ENCODE results near the gene MISP3. TPM values are rescaled to one million over a fixed set of nuclear protein-coding genes. Genes with fewer than 3 reads are reported as not detected.
A peak's percentile ranks its signal among the peaks of the same experiment; 100 is the strongest.

The MISP3 gene
- total RNA-seq, 2 experiments from 2014 or later: 0.67 to 0.69 TPM

DNA sequence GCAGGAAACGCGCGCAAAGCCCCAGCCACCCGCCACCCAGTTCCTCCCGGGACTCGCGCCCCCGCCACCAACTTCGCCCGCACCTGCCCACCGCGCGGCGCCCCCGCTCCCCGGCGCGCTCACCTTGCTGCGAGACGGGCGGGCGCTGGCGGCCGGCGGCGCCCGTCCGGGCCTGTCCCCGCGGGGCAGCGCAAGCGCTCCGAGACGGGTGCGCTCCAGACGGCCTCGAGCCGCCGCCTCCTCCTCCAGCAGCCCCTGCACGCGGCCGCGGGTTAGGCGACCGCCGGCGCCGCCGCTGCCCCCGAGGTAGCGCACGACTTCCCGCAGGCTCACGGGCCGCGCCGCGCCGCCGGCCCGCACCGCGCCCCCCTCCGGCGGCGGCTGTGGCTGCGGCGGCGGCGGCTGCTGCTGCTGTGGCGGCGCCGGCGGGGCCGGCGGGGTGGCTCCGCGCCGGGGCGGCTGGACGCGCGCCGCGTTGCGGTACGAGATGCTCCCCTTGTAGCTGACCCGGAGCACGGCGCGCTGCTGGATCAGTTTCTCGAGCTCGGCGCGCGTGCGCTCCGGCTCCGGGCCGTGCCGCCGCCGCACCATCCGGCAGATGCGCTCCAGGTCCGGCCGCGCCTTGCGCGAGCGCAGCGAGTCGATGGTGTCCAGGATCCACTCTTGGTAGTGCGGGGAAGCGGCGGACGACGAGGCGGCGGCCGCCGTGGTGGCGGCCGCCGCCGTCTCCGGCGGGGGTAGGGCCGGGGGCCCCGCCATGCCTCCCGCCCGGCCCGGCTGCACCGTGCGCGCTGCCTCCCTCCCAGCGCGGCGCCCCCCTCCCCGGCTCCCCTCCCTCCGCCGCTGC is 17.3 kb downstream of the MISP3 start:
- ChIA-PET POLR2A (interaction anchor here (1.0 kb wide), 1 partner anchor 47 kb away, joined by 3 read pairs; no protein-coding TSS in a partner anchor), CTCF (interaction anchor here (1.0 kb wide), 1 partner anchor 228 kb away, joined by 3 read pairs; no protein-coding TSS in a partner anchor)
- DNase-seq: peak; percentile 41
- Mint-ChIP-seq H3K4me1 (peaks cover 30% of the 10 kb centered on the region), H3K9me3 (peaks cover 9% of the 10 kb centered on the region), H3K27ac (peak overlapping the region; percentile 76), H3K36me3 (ENCODE audit: low read depth) (peaks cover 30% of the 10 kb centered on the region), H3K27me3 (no peaks in the 10 kb centered on the region), H3K4me3 (peak overlapping the region; percentile 80)

DNA sequence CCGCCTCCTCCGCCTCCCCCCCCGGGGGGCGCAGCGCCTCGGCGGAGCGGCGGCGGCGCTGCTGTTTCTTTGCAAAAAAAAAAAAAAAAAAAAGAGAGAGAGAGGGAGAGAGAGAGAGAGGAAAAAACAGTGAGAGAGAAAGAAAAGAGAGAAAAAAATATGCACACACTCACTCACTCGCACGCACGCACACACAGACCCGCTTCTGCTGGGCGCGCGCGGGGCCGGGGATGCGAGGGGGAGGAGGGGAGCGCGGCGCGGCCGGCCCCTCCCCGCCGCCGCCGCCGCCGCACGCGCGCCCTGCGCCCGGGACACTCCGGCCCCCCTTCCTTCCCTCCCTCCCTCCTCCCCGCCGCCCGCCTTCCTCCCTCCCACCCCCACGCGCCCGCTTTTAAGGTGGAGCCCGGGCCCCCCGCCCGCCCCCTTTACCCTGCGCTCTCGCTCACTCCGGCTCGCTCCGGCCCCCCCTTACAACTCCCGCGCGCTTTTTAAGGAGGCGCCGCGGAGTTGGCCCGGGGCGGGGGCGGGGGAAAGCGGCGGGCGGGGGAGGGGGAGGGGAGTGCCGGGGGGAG is 18.0 kb downstream of the MISP3 start, which contains the start of gene SAMD1:
SAMD1 (minus strand) TSS at position 243 of the 572 bp plus-strand sequence.
- Mint-ChIP-seq H3K27ac (peak within 1 kb of the TSS; percentile 98), H3K36me3 (ENCODE audit: low read depth) (peaks cover 30% of the 10 kb centered on the region), H3K9me3 (peaks cover 9% of the 10 kb centered on the region), H3K27me3 (no peaks in the 10 kb centered on the region), H3K4me1 (peaks cover 30% of the 10 kb centered on the region), H3K4me3 (peak within 1 kb of the TSS; percentile 95)
- ChIA-PET POLR2A (interaction anchor here (1.0 kb wide), 1 partner anchor 46 kb away, joined by 3 read pairs; no protein-coding TSS in a partner anchor), CTCF (interaction anchor here (1.0 to 1.7 kb wide), 3 partner anchors 25 to 228 kb away, joined by 3 to 4 read pairs (median 3); partner anchors contain the start of gene ASF1B)
- peak; percentile 88 for DNase-seq

DNA sequence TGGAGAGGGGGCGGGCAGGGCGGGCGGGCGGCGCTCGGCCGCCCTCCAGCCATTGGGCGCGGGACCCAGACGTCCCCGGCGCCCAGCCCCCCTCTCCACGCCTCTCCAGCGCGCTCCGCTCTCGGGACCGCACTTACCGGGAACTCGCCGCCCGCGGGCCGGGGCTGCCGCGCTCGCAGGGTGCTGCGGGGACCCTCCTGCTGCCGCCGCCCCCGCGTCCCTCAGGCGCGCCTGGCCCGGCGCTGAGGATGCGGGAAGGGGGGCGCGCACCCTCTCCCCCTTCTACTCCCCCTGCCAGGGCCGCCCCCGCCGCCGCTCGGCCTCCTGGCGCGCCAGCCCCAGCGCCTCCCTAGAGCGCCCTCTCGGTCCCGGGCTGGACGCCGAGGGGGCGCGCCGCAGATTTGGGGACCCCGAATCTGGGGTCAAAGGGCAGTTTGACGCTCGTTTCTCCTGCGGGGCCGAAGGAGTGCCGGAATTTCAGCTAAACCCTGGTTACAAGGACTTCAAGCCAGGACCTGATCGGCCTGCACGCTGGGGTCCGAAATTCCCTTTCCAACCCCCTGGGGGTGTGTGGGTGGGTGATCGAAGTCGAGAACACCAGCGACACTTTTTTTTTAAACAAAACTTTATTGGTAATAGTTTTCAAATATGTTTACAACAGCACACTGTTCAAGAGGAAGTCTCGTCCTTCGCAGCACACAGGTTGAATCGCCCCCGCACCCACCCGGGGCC is 18.7 kb downstream of the MISP3 start:
- peak; percentile 51 for DNase-seq
- Mint-ChIP-seq H3K27ac (peak overlapping the region; percentile 98), H3K27me3 (no peaks in the 10 kb centered on the region), H3K36me3 (ENCODE audit: low read depth) (peaks cover 30% of the 10 kb centered on the region), H3K9me3 (peaks cover 9% of the 10 kb centered on the region), H3K4me1 (peaks cover 30% of the 10 kb centered on the region), H3K4me3 (peak overlapping the region; percentile 95)
- CTCF ChIA-PET: interaction anchor here (0.8 to 1.7 kb wide), 4 partner anchors 21 to 211 kb away, joined by 3 to 4 read pairs (median 3); partner anchors contain the start of gene ASF1B
- POLR2A ChIA-PET: interaction anchor here (0.5 kb wide), 1 partner anchor 1359 kb away, joined by 5 read pairs; no protein-coding TSS in a partner anchor

DNA sequence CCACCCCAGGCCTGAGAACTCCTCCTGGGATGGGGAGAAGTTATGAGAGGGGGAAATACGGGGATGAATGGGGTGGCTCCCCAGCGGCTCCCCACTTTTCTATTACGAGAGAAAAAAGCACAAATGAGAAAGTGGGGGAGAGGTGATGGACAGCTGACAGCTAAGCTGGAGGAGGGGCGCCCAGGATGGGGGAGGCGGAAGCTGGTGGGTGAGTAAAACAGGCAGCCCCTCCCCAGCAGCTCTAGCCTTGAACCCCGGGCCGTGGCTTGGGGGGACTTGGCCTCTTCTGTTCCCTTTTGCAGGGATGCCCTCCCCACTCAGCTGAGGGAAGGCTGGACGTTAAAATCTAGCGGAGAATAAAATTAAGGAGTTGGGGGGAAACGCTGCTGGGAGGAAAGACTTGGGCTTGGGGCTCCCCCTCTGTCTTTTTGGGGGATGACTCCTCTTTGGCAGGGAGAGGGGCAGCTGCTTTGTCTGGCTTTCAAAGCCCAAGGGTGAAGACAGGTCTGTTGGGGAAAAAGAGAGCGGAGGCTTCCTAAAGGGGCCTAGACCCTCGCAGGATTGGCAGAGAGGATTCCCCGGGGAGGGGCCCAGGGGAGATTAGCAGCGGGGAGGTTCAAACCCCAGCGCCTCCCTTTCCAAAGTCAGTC is 19.4 kb downstream of the MISP3 start:
- POLR2A ChIA-PET: interaction anchor here (0.5 kb wide), 1 partner anchor 1360 kb away, joined by 5 read pairs; no protein-coding TSS in a partner anchor
- peak; percentile 65 for DNase-seq

DNA sequence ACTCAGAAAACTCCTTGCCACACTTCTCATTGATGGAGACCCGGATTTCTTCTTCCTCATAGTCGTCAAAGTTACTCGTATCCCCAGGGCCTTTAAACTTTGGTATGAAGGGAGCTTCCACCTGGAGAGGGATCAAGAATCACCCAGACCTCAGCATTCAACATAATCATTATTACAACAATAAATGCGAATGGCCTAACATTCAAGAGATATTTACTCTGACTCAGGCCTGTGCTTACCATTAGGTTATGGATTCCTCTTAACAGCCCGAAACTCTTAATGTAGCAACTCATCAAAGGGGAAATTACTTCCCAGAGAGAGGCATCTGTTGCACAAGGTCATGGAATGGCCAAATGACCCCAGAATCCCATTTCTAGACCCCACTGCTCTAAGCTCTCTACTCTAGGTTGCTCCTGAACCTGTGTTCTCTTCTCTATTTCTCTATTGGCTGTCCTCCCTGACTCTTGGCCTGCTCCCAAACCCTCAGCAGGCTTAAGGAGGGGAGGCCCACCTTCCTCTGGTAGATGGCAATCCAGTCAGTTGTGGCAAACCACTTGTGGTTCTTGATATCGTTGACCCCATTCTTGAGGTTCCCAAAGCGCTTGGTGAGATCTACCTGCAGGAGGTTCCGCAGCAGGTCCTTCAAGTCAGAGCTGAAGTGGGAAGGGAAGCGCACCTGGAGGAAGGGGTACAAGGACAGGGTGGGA is 20.7 kb downstream of the MISP3 start:
- H3K27ac Mint-ChIP-seq: peak overlapping the region; percentile 61
- H3K36me3 Mint-ChIP-seq (ENCODE audit: low read depth): peaks cover 34% of the 10 kb centered on the region
- DNase-seq: no peak
- ChIA-PET CTCF (interaction anchor here (1.8 to 2.3 kb wide), 2 partner anchors 20 to 43 kb away, joined by 6 to 11 read pairs; partner anchors contain the start of gene ASF1B), POLR2A (interaction anchor here (0.5 kb wide), 1 partner anchor 123 kb away, joined by 4 read pairs; no protein-coding TSS in a partner anchor)
- peak overlapping the region; percentile 45 for H3K4me3 Mint-ChIP-seq
- peaks cover 9% of the 10 kb centered on the region for H3K9me3 Mint-ChIP-seq
- H3K4me1 Mint-ChIP-seq: peaks cover 24% of the 10 kb centered on the region
- H3K27me3 Mint-ChIP-seq: no peaks in the 10 kb centered on the region

More for the DNA sequence above, 19.4 kb downstream of the MISP3 start:
- peaks cover 30% of the 10 kb centered on the region for H3K4me1 Mint-ChIP-seq
- H3K27ac Mint-ChIP-seq: peak overlapping the region; percentile 98
- peaks cover 9% of the 10 kb centered on the region for H3K9me3 Mint-ChIP-seq
- CTCF ChIA-PET: interaction anchor here (0.8 to 1.7 kb wide), 4 partner anchors 20 to 211 kb away, joined by 3 to 4 read pairs (median 3); partner anchors contain the start of gene ASF1B
- no peaks in the 10 kb centered on the region for H3K27me3 Mint-ChIP-seq
- peak overlapping the region; percentile 95 for H3K4me3 Mint-ChIP-seq
- H3K36me3 Mint-ChIP-seq (ENCODE audit: low read depth): peaks cover 34% of the 10 kb centered on the region

DNA sequence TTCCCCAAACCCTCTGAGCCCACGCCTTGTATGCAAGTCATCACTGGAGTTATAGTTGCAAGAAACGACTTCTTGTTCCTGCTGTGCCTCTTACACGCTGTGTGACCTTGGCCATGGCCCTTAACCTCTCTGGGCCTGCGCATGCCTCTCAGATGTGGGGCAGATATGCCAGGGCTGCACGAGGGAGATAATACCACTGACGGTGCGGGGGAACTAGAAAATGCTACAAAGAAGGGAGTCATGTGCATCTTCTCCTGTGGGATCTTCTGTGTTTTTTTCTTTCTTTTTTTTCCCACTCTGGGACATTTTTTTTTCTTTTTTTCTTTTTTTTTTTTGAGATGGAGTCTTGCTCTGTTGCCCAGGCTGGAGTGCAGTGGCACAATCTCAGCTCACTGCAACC is 22.3 kb downstream of the MISP3 start:
- POLR2A ChIA-PET: no interaction called here
- H3K36me3 Mint-ChIP-seq (ENCODE audit: low read depth): peaks cover 25% of the 10 kb centered on the region
- peaks cover 9% of the 10 kb centered on the region for H3K9me3 Mint-ChIP-seq
- CTCF ChIA-PET: interaction anchor here (0.8 to 2.3 kb wide), 4 partner anchors 18 to 113 kb away, joined by 3 to 11 read pairs (median 5); partner anchors contain the start of genes ASF1B and MISP3
- peaks cover 14% of the 10 kb centered on the region for H3K4me1 Mint-ChIP-seq
- no peak for DNase-seq
- no peaks in the 10 kb centered on the region for H3K27me3 Mint-ChIP-seq
- H3K27ac Mint-ChIP-seq: no peak overlapping the region
- no peak overlapping the region for H3K4me3 Mint-ChIP-seq

DNA sequence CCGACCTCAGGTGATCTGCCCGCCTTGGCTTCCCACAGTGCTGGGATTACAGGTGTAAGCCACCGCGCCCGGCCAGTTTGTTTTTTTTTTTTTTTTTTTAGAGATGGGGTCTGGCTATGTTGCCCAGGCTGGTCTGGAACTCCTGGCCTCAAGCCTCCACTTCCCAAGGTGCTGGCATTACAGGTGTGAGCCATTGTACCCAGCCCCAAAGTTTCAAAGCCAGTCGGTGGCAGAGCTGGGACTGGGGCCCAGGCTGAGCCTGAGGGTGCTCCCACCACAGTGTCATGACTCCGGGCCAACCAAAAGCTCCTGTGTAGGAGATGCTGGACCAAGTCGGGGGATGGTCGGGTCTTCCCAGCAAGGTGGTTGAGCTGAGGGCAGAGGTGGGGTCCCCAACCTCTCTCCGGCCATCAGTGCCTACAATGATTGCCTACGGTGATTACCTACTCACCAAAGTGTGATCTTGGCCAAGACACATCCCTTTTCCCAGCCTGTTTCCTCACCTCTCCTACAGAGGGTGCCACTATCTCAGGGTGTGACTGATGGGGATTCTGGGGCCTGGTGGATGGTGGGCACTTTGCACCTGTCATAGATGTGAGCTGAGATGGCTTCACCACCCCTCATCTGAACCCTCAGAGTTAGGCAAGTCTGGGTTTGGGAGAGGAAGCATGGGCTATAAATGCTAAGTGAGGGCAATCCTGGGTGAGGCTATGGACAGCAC is 23.8 kb downstream of the MISP3 start:
- ChIA-PET CTCF (interaction anchor here (0.6 to 1.3 kb wide), 2 partner anchors 11 to 34 kb away, joined by 3 read pairs; no protein-coding TSS in a partner anchor), POLR2A (no interaction called here)
- Mint-ChIP-seq H3K4me1 (peaks cover 14% of the 10 kb centered on the region), H3K27me3 (no peaks in the 10 kb centered on the region), H3K4me3 (no peak overlapping the region), H3K27ac (no peak overlapping the region), H3K36me3 (ENCODE audit: low read depth) (peaks cover 29% of the 10 kb centered on the region), H3K9me3 (peaks cover 9% of the 10 kb centered on the region)
- no peak for DNase-seq

DNA sequence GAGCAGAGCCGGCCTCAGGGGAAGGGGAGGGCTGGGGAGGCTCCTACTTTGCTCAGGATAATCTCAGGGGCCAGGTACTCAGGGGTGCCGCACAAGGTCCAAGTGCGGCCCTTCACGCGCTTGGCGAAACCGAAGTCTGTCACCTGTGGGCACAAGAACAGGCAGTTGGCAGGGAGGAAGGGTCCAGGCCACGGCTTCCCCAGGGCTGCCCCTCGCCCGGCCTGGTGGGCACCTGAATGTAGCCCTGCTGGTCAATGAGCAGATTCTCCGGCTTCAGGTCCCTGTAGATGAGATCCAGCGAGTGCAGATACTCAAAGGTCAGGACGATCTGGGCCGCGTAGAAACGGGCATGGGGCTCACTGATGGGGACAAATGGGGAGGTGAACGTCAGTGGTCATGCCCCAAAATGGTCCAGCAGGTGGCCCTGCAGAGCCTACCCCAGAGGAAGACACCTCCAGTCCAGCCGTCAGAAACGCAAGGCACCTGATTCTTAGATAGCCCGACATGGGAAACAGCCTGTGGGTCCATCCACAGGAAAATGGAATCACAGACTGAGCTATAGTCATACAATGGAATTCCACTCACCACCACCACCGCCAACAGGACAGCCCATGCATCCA is 25.1 kb downstream of the MISP3 start:
- ChIA-PET POLR2A (no interaction called here), CTCF (no interaction called here)
- Mint-ChIP-seq H3K27me3 (no peaks in the 10 kb centered on the region), H3K36me3 (ENCODE audit: low read depth) (peaks cover 23% of the 10 kb centered on the region), H3K4me1 (peaks cover 8% of the 10 kb centered on the region), H3K27ac (no peak overlapping the region), H3K4me3 (no peak overlapping the region), H3K9me3 (peaks cover 9% of the 10 kb centered on the region)
- no peak for DNase-seq

DNA sequence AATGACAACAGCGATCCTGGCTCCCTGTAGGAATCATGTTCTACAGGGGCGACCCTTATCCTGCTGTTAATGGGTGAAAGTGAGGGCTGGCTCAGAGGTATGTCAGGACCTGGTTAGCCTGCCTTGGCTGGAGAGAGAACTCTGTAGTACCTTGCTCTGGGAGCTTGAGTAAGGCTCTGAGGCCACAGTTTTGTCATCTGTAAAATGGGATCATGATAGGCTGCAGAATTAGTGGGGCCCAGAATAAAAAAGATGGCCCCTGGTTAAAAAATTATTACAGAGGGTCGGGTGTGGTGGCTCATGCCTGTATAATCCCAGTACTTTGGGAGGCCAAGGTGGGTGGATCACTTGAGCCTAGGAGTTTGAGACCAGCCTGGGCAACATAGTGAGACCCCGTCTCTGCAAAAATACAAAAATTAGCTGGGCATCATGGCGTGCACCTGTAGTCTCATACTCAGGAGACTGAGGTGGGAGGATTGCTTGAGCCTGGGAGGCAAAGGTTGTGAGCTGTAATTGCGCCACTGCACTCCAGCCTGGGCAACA is 28.5 kb downstream of the MISP3 start:
- H3K4me1 Mint-ChIP-seq: peaks cover 3% of the 10 kb centered on the region
- CTCF ChIA-PET: interaction anchor here (1.5 to 3.4 kb wide), 2 partner anchors 36 to 220 kb away, joined by 3 to 11 read pairs; partner anchors contain the start of gene ASF1B
- no peaks in the 10 kb centered on the region for H3K9me3 Mint-ChIP-seq
- H3K27me3 Mint-ChIP-seq: no peaks in the 10 kb centered on the region
- no peak for DNase-seq
- POLR2A ChIA-PET: no interaction called here
- H3K36me3 Mint-ChIP-seq (ENCODE audit: low read depth): peaks cover 22% of the 10 kb centered on the region
- no peak overlapping the region for H3K27ac Mint-ChIP-seq
- H3K4me3 Mint-ChIP-seq: no peak overlapping the region

DNA sequence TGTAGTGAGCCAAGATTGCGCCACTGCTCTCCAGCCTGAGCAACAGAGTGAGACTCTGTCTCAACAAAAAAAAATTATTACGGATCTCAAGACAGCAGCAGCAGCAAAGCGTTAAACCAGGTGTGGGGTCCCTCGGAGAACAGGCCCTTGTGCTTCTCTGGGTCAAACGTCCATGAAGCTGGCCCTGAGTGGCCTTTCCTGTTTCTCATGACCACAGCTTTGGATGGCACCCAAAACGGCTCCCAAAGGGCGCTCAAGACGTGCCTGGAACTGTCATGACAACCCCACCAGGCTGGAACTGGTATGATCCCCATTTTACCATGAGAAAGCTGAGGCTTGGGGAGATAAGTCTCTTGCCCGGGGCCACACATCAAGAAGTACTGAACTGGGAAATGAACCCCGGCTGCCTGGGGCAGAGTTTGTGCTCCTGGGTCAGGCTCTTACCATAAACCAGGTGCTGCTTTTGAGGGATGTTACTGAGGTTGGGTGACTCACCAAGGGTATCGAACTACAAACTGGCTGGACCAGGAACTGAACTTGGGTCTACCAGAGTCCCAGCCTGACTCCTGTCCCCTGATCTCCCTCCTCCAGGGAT is 29.6 kb downstream of the MISP3 start:
- no peak overlapping the region for H3K4me3 Mint-ChIP-seq
- H3K9me3 Mint-ChIP-seq: no peaks in the 10 kb centered on the region
- H3K27me3 Mint-ChIP-seq: no peaks in the 10 kb centered on the region
- peaks cover 15% of the 10 kb centered on the region for H3K36me3 Mint-ChIP-seq (ENCODE audit: low read depth)
- DNase-seq: no peak
- CTCF ChIA-PET: interaction anchor here (1.1 to 3.4 kb wide), 4 partner anchors 12 to 221 kb away, joined by 3 to 11 read pairs (median 4); partner anchors contain the start of gene ASF1B
- H3K4me1 Mint-ChIP-seq: peaks cover 3% of the 10 kb centered on the region
- POLR2A ChIA-PET: no interaction called here
- no peak overlapping the region for H3K27ac Mint-ChIP-seq
